ENCODE data around the gene TARM1. TPM values are rescaled to one million over a fixed set of nuclear protein-coding genes. Genes with fewer than 3 reads are reported as not detected.
A peak's percentile ranks its signal among the peaks of the same experiment; 100 is the strongest.

Gene TARM1
- polyA plus RNA-seq (ENCODE audit: insufficient read length): 0.22 TPM
- long read RNA-seq, donor 1: 0 reads
- long read RNA-seq, donor 2: 0 reads
- long read RNA-seq, donor 3: 0 reads
- long read RNA-seq, donor 4: 0 reads
- long read RNA-seq, donor 5: 0 reads
- long read RNA-seq, donor 6: 0 reads
- long read RNA-seq, donor 7: 0 reads
- long read RNA-seq, donor 8: 0 reads

DNA sequence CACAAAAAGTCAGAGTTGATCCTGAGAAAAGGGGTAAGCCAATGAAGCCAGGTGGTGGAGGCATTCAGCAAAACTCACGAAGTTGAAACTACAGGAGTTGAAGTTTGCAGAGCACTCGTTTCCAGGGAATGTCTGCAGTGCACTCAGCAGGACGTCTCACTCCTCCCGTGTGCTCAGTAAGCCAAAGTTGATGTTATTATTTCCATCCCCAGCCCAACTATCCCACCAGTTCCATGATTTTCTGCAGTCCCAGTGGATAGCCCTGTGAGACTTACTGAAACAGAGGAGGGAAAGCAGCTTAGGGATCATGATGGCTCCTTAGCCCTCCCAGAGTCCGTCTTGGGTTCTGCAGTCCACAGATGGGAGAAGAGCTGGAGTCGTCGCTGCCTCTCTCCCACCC lies at the start of gene TARM1:
TARM1 (minus strand) TSS at position 334 of the 400 bp plus-strand sequence; CDS start at position 309, 25 bp downstream.
- no peak for DNase-seq

- DNase-seq: no peak
These were observed 48.4 kb upstream of the TARM1 start for GRCh38 chr19:54129617-54129996.

DNA sequence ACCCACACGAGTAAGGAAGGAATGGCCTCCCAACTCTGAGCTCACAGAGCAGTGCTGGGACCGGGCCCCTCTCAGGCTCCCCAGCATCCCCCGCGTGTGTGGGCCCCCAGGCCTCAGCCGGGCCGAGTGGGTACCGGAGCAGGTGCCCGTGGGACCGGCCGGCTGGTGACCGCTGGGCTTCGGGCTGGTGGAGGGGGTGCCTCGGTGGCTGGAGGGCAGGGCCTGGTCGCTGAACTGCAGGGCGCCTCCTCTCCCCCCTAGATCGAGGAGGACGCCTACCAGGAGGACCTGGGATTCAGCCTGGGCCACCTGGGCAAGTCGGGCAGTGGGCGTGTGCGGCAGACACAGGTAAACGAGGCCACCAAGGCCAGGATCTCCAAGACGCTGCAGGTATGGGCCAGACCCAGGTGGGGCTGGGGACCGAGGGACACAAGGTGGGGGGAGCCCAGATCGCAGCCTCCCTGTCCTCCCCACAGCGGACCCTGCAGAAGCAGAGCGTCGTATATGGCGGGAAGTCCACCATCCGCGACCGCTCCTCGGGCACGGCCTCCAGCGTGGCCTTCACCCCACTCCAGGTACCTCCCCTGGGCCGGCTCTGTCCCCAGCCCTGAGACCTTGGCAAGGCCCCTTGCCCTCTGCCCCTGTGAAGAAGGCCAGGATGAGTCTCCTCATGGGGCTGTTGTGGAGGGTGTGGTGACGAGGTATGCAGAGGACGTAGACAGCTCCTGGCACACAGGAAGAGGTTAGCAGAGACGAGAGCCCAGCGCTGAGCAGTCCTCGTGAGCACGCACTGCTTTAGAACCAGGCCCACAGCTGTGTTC lies 47.8 kb upstream of the TARM1 start:
- DNase-seq: no peak

DNA sequence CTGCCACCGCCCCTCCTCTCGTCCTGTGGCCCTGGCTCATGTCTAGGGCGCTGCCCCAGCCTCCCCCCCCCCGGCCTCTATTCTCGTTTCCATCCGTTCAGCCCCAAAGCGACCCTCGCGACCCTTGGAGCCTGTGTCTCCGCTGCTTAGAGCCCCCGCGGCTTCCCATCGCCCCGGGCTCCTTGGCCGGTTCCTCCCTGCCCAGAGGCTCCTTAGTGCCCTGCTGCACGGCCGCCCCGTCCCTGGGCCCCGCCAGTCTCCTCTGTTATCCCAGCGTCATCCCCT lies 47.2 kb upstream of the TARM1 start:
- DNase-seq: no peak

DNA sequence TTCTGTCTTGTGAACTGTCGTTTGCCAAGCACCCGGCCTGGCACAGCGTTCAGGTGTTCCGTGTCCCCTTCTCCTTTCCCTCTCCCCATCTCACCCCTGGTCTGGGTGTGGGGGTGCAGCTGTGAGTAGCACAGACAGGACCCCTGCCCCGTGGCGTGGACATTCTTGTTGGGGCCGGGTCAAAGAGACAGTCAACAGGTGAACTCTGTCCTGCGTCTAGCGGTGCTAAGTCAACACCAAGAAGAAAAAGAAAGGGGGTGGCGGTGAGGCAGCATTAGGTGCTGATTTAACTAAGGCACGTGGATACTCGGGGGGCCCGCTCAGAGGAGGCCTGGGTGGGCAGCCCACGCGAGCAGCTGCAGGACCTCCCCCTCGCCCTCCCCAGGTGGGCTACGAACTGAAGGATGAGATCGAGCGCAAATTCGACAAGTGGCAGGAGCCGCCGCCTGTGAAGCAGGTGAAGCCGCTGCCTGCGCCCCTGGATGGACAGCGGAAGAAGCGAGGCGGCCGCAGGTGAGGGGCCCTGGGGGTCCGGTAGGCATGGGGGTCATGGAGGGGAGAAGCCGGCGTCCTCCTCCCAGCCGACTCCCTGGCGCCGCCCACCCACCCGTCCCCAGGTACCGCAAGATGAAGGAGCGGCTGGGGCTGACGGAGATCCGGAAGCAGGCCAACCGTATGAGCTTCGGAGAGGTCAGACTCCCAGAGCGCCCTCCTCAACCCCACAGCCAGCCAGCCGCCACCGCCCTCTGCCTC lies 46.7 kb upstream of the TARM1 start:
- no peak for DNase-seq

- no peak for DNase-seq
These were observed 44.5 kb upstream of the TARM1 start for GRCh38 chr19:54125713-54126112.

DNA sequence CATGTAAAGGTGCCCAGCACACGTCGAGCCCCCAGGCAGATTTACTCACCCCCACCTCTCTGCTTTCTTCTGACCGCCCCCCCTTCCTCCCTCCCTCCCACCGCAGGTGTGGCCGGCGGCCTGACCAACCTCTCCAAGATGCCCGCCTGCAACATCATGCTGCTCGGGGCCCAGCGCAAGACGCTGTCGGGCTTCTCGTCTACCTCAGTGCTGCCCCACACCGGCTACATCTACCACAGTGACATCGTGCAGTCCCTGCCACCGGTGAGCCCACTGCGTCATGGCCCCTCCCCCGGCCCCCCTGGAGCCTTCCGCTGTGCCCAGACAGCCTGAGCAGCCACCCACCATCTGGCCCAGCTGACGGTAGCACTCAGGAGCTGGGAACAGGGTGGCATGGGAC lies 43.2 kb upstream of the TARM1 start:
- DNase-seq: no peak

GRCh38 chr19:54123682-54124081 lies 42.5 kb upstream of the TARM1 start:
- DNase-seq: no peak

DNA sequence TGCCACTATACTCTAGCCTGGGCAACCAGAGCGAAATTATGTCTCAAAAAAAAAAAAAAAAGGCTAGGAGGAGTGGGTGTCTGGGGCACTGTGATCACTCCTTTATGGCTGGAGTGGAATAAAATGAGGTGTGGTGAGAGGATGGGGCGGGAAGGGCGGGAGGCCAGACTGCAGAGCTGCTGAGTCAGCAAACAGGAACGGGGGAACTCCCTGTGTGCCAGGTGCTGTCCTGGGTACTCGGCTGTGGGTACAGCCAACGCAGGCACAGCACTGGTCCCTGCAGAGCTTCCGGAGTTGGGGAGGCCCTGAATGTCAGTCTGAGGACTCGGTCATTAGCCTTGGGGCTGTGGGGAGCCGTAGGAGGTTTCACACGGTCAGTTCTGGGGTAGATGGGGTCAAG lies 40.1 kb upstream of the TARM1 start:
- DNase-seq: no peak

- peak; percentile 99 for DNase-seq
These were observed 34.2 kb upstream of the TARM1 start, which contains the start of the genes PRPF31 and TFPT for GRCh38 chr19:54115109-54116063. PRPF31 (plus strand) TSS chr19:54115754; CDS start chr19:54118279, 2,525 bp downstream. TFPT (minus strand) TSS chr19:54115657; CDS start chr19:54115269, 388 bp downstream.

DNA sequence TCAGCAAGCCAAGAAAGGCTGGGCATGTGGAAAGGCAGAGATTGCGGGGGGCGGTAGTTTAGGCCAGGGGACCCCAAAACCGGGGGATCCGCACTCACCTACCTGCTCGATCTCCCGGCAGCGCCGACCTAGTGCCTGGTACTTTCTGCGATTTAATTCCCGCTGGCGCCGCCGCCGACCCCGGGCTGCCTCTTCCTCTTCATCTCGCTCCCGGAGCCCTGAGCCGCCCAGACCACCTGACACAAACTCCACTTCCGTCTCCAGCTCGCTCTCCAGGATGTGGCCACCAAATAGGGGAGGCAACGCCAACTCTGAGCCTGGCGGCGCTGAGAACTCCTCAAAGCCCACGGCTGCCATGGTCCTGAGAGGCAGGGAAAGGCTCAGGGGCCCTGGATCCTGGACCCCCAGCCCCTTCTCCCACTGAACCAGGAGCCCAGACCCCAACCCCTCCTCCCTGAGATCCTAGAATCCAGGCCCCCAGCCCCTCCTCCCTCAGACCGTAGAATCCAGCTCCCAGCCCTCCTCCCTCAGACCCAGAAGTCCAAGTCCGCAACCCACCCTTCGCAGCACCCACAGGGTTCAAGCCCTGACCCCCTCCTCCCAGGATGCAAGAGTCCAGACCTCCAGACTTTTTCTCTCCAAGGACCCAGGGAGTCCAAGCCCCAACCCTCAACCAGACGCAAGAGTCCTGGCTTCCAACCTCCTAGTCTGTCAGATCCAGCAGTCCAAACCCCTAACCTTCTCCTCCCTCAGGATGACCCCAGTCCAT lies 33.4 kb upstream of the TARM1 start:
- no peak for DNase-seq

DNA sequence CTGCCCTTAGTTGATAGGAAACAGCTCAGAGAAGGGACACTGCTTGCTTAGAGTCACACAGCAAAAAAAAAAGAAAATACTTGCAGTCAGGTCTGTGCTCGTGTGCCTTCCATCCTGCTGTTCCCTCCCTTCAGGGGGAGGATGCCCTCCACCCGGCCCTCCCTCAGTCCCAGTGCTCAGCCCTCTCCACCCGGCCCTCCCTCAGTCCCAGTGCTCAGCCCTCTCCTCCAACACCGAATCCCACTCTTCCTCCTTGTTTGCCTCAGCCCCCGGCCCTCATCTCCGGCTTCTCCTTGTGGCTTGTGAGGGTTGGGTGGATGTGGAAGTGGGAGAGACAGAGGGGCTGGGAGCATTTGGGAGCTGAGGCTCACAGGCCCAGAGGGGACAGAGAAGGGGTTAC lies 28.5 kb upstream of the TARM1 start:
- no peak for DNase-seq

DNA sequence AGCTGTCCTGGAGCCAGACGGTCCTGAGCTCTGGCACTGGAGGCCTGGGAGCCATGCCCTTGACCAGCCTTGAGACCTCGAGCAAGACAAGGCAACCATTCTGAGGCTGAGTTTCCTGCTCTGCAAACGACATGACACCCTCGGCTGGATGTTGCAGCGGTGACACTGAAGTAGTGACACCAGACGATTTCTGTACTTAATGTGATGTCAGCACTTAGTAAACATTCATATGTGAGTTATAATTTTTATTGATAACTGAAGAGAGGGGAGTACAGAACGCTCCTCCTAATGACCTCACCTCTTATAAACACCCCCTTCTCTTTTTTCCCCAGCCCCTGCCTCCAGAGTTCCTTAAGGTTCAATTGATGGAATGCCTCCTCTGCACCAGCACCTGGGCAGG lies 27.3 kb upstream of the TARM1 start:
- no peak for DNase-seq

GRCh38 chr19:54107876-54108490 lies 26.8 kb upstream of the TARM1 start:
- DNase-seq: no peak

DNA sequence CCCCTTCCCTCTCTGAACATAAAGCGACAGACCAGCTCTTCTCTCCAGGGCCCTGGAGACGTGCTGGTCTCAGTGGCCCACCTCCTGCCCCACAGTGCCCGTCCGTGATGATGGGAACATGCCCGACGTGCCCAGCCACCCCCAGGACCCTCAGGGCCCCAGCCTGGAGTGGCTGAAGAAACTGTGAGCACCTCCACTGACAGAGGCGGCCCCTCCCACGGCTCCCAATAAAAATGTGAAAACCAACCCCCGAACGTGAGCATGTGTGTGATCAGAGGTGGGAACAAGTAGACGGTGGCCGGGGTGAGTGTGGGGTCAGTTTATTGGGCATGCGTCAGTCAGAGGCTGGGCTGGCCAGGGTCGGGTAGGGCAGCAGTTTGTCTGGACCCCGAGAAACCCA lies 25.6 kb upstream of the TARM1 start:
- DNase-seq: no peak

- DNase-seq: no peak
These were observed 24.6 kb upstream of the TARM1 start for GRCh38 chr19:54105796-54106195.

DNA sequence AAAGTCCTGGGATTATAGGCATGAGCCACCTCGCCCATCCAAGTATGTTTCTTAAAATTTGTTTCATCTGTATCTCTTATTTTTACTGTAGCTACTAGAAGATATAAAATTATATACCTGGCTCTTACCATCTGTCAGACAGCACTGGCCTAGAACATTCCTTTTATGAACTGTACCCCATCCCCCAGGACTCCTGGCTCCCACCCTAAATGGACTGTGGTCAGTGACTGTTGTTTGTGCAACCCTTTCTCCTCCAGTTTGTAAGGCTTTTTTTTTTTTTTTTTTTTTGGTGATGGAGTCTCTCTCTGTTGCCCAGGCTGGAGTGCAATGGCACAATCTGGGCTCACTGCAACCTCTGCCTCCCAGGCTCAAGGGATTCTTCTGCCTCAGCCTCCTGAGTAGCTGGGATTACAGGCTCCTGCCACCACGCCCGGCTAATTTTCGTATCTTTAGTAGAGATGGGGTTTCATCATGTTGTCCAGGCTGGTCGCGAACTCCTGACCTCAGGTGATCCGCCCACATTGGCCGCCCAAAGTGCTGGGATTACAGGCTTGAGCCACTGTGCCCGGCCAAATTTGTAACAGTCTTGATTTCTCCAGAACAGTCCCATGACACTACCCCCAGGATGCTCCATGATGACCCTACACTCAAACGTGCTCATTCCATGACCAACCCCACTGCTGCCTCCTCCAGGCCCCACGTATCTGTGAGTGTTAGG lies 24.0 kb upstream of the TARM1 start:
- DNase-seq: no peak

- peak; percentile 98 for DNase-seq
These were observed 21.4 kb upstream of the TARM1 start, which contains the start of gene NDUFA3 for GRCh38 chr19:54102421-54103169. NDUFA3 (plus strand) TSS chr19:54102855; CDS start chr19:54102879, 24 bp downstream.

DNA sequence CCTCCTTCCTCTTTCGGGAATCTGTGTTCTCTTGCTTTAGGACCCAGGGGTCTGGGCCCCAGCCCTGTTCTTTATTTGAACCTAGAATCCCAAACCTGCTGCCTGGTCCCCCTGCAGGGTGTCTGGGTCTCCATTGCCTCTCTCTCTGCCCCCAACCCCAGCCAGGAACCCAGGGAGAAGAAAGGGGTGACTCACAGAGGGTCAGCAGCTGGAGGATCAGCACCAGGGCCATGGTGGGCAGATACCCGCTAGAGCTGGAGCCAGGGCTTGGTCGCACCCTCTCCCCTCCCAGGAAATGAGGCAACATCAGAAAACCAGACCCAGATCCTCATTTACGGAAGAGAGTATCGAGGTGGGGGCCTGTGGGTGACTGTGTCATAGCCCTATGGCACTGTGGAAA lies 19.4 kb upstream of the TARM1 start, which contains the start of gene OSCAR:
OSCAR (minus strand) TSS at position 243 of the 400 bp plus-strand sequence; CDS start at position 232, 11 bp downstream.
- no peak for DNase-seq

All from left kidney (tissue), 8 donors.